MM.1S (cell line): Measurements from ENCODE around the gene NPPB.

Experiments used
- CTCF ChIP-seq: fragments of 300-600 bp; sonication (generic); IDR thresholded peaks from 2 replicates; pipeline ENCODE4 v1.5.1; 2016; ENCODE audit warnings: antibody characterized with exemption, low read length, mixed read lengths
- EZH2phosphoT487 ChIP-seq: fragments of 300-600 bp; sonication (generic); IDR thresholded peaks from 2 replicates; pipeline ENCODE4 v1.6.1; 2018; ENCODE audit warnings: antibody characterized with exemption, low read length

GRCh38 chr1:11904978-11905377, 46.2 kb upstream of the NPPB start:
- TF ChIP-seq CTCF, result no peak
- TF ChIP-seq EZH2phosphoT487, result no peak
